ENCODE measurements around the gene PCDHGA1.
"Not testable (repeated sequence)": the region's sequence is repeated elsewhere in the genome, so short reads cannot be mapped to it uniquely, and the experiment has no call there.

PCDHGA1 gene

GRCh38 chr5:141342773-141343172 lies 12.5 kb downstream of the PCDHGA1 start:
- DNase-seq (ENCODE audit: low spot score): no peak
- TF ChIP-seq, protein P1, sequence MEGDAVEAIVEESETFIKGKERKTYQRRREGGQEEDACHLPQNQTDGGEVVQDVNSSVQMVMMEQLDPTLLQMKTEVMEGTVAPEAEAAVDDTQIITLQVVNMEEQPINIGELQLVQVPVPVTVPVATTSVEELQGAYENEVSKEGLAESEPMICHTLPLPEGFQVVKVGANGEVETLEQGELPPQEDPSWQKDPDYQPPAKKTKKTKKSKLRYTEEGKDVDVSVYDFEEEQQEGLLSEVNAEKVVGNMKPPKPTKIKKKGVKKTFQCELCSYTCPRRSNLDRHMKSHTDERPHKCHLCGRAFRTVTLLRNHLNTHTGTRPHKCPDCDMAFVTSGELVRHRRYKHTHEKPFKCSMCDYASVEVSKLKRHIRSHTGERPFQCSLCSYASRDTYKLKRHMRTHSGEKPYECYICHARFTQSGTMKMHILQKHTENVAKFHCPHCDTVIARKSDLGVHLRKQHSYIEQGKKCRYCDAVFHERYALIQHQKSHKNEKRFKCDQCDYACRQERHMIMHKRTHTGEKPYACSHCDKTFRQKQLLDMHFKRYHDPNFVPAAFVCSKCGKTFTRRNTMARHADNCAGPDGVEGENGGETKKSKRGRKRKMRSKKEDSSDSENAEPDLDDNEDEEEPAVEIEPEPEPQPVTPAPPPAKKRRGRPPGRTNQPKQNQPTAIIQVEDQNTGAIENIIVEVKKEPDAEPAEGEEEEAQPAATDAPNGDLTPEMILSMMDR (IDR thresholded peaks at IDR 0.05; ENCODE audit: extremely low read depth, missing control alignments): no peak

- TF ChIP-seq, protein P1 (IDR thresholded peaks at IDR 0.05; ENCODE audit: extremely low read depth, missing control alignments): peak; percentile 3
- DNase-seq (ENCODE audit: low spot score): peak; percentile 69
Observed at GRCh38 chr5:141343242-141343952, 13.1 kb downstream of the PCDHGA1 start, which contains the start of gene PCDHGA3. Gene PCDHGA3, plus strand, starts transcription at chr5:141343829. Its CDS starts 205 bp downstream, at chr5:141344034.

GRCh38 chr5:141343953-141344463 lies 13.7 kb downstream of the PCDHGA1 start:
- TF ChIP-seq, protein P1 (IDR thresholded peaks at IDR 0.05; ENCODE audit: extremely low read depth, missing control alignments): no peak
- no peak for DNase-seq (ENCODE audit: low spot score)

DNA sequence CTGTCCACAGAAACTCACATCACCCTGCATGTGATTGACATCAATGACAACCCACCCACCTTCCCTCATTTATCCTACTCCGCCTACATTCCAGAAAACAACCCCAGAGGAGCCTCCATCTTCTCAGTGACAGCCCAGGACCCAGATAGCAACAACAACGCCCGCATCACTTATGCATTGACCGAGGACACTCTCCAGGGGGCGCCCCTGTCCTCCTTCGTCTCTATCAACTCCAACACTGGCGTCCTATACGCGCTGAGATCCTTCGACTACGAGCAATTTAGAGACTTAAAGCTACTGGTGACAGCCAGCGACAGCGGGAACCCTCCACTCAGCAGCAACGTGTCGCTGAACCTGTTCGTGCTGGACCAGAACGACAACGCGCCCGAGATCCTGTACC lies 15.0 kb downstream of the PCDHGA1 start:
- TF ChIP-seq, protein P1 (IDR thresholded peaks at IDR 0.05; ENCODE audit: extremely low read depth, missing control alignments): no peak
- DNase-seq (ENCODE audit: low spot score): no peak

DNA sequence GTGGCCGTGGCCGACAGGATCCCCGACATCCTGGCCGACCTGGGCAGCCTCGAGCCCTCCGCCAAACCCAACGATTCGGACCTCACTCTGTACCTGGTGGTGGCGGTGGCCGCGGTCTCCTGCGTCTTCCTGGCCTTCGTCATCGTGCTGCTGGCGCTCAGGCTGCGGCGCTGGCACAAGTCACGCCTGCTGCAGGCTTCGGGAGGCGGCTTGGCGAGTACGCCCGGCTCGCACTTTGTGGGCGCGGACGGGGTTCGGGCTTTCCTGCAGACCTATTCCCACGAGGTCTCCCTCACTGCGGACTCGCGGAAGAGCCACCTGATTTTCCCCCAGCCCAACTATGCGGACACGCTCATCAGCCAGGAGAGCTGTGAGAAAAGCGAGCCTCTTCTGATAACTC lies 15.7 kb downstream of the PCDHGA1 start:
- DNase-seq (ENCODE audit: low spot score): not testable (repeated sequence)

- DNase-seq (ENCODE audit: low spot score): peak; percentile 85
- TF ChIP-seq, protein P1 (IDR thresholded peaks at IDR 0.05; ENCODE audit: extremely low read depth, missing control alignments): peak; percentile 67
Observed at GRCh38 chr5:141349917-141350619, 19.8 kb downstream of the PCDHGA1 start, which contains the start of gene PCDHGB1. Gene PCDHGB1, plus strand, starts transcription at chr5:141350099. Its CDS starts 162 bp downstream, at chr5:141350261.

DNA sequence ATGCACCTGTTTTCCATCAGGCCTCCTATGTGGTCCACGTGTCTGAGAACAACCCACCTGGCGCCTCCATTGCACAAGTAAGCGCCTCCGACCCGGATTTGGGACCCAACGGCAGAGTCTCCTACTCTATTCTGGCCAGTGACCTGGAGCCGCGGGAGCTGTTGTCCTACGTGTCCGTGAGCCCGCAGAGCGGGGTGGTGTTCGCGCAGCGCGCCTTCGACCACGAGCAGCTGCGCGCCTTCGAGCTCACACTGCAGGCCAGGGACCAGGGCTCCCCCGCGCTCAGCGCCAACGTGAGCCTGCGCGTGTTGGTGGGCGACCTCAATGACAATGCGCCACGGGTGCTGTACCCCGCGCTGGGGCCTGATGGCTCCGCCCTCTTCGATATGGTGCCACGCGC lies 21.3 kb downstream of the PCDHGA1 start:
- TF ChIP-seq, protein P1 (IDR thresholded peaks at IDR 0.05; ENCODE audit: extremely low read depth, missing control alignments): no peak
- no peak for DNase-seq (ENCODE audit: low spot score)

Measured in GM20000 (cell line).